Hematopoietic multipotent progenitor cell treated with erythropoietin and hydrocortisone succinate and interleukin-3 and kit ligand, for 17 days (in vitro differentiated cells): ENCODE measurements around the gene RTN4R.
A peak's percentile ranks its signal among the peaks of the same experiment; 100 is the strongest.
"Not testable (repeated sequence)": the region's sequence is repeated elsewhere in the genome, so short reads cannot be mapped to it uniquely, and the experiment has no call there.

Experiments
- DNase-seq: peaks from one replicate; pipeline ENCODE4 v3.0.0-alpha.2; 2015; ENCODE audit warnings: low spot score

Gene RTN4R

GRCh38 chr22:20268279-20269012, at the start of gene RTN4R:
Gene RTN4R (minus strand): TSS chr22:20268318. CDS start chr22:20268092, 226 bp downstream.
- peak; percentile 20 for DNase-seq

GRCh38 chr22:20317402-20318042, 49.4 kb upstream of the RTN4R start:
- not testable (repeated sequence) for DNase-seq

- DNase-seq: no peak
Measured at GRCh38 chr22:20316844-20317401, 48.8 kb upstream of the RTN4R start.

DNA sequence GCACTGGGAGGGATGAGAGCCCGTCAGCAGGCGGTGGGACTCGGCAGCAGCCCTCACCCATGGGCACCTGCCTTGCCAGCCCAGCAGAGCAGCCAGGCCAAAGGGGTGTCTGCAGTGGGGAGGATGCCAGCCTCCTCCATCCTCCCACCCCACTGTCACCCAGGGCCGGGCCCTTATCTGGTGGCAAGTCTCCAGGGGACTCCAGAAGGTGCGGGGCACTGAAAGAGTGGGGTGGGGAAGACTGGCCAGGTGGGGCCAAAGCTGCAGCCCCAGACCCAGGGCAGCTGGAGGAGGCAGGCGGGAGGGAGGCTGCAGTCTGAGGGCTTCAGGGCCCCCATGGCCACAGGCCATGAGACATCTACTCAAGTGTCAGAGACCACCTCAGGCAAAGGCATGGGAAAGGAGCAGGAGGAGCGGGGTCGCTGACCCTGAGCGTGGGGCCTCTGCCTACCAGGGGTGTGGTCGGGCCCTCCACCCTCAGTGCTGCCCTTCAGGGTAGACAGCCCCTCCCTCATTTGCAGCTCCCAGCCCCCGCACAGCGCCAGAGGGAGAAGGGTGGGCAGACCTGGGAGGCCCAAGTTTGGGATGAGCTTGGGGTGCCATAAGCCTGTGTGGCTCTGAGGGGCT, 48.2 kb upstream of the RTN4R start:
- no peak for DNase-seq

DNA sequence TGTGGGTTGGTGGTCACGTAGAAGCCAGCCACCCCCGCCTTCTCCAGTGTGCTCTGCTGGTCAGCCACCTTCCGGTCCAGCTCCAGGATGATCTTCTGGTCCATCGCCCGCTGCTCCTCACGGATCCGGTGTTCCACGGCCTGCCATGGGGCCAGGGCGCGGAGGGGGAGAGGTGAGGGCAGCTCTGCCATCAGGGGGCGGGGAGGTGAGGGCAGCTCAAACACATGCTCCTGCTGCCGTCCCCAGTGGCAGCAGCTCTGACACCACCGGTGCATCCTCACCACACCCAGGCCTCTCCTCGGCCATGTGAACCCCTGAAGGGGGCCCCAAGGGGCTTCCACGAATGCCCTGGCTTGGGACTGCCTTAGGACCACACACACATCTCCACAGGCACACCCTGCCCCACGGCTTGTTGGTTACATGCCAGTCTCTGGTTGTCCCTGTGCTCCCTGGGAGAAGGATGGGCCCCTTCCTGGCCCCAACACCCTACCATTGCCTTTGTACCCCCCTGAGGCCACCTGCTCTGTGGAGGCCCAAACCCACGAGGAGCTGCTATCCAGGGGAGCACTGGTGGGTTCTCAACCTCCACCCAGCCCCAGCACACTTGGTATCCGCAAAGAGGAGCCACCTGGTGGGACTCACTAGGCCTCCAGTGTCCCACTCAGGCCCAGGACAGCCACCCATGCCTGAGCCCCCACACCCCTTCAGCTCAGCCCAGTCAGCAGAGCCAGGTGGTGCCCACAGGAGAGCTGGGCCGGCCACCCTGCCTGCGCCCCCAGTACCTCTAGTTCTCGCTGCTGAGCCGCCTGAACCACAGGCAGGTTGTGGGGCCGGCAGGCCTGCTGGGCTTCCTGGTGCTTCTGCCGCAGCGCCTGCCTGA, 47.5 kb upstream of the RTN4R start:
- DNase-seq: no peak

DNA sequence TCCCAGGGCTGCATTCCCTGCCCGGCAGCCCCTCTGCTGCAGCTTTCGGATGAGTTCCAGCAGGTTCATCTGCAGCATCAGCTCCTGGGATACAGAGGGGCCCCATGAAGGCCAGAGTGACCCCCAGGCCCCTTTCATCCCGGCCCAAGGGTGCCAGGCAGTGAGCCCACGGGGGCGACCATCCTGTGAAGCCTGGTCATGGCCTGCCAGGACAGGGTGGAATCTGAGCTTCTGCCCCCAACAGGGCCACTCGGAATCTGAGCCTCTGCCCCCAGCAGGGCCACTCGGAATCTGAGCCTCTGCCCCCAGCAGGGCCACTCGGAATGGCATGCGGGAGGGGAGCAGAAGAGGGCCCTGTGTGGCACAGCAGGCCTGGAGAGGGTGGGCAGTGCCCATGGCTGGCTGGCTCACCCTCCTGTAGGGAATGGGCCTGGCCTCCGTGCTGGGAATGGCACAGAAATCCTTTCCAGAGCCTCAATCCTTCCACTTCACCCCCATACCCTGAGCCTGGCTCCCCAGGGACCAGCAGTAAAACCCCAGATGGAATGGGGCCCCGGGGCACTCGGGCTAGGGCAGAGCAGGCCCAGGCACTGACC, 46.7 kb upstream of the RTN4R start:
- not testable (repeated sequence) for DNase-seq

DNA sequence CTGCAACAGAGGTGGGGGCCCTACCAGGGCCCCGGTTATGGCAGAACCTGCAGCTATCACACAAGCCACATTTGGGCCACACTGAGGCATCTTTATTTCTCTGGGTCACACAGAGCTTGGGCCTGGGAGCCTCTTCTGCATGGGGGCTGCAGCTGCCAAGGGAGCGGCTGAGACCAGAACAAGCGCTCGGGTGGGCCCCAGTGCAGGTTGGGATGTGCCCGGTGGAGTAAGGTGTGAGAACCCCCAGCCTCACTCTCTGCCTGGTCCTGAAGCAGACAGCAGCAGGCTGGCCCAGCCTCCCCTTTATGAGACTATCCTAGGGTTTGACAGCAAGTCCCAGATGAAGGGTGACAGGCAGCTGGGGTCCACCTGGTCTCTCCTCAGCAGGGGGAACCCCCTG, 46.1 kb upstream of the RTN4R start:
- DNase-seq: not testable (repeated sequence)

DNA sequence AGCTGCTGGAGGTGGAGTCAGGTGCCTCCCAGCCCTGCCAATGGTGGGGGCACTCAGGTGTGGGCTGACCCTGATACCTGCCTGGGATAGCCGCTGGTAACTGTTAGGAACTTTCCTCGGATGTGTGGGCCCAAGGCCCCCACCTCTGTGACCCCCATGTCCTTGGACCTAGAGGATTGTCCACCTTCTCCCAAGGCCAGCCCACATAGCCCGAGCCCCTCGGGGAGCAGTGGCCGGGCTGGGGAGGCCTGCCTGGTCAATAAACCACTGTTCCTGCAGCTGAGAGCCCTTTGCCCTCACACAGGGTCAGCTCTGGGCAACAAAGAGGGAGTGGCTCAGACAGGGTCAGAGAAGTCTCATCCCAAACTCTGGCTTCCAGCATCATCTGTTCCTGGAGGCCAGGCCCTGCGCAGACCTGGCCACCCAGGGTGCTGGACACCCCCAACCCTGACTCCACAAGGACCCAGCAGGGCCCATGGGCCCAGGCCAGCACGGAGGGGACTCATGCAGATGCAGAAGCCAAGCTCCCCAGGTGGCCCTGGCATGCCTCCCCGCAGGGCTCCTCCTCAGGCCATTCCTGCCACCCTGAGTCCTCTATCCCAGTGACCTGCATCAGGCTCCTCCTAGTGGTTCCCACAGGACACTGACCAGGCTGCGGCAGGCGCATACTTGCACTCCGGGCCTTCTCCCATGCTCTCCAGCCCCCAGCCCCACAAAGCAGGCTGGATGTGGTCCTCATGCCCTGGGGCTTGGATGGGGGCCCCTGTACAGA, 45.4 kb upstream of the RTN4R start:
- DNase-seq: not testable (repeated sequence)

GRCh38 chr22:20312396-20313191, 44.5 kb upstream of the RTN4R start:
- no peak for DNase-seq

GRCh38 chr22:20311249-20312062, 43.3 kb upstream of the RTN4R start:
- not testable (repeated sequence) for DNase-seq

GRCh38 chr22:20310773-20311172, 42.7 kb upstream of the RTN4R start:
- DNase-seq: not testable (repeated sequence)

DNA sequence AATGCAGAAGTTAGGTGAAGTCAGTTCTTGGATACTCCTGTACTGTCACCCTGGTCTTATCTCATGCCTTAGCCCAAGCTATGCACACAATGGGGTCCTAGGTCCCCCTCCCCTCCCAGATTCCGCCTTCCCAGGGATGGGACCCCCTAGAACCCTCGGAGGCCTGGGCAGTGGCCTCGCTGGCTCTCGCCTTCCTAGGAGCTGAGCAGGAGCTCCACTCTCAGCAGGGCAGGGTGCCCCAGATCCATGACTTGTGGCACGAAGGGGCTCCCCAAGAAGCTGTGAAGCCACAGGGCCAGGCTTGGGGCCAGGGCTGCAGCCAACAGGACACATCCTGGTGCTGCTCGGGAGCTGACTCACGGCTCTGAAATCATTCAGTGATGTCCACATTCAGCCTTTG, 42.1 kb upstream of the RTN4R start:
- DNase-seq: not testable (repeated sequence)

GRCh38 chr22:20308806-20309650, 40.9 kb upstream of the RTN4R start:
- DNase-seq: not testable (repeated sequence)

GRCh38 chr22:20307448-20308447, 39.6 kb upstream of the RTN4R start:
- DNase-seq: not testable (repeated sequence)

DNA sequence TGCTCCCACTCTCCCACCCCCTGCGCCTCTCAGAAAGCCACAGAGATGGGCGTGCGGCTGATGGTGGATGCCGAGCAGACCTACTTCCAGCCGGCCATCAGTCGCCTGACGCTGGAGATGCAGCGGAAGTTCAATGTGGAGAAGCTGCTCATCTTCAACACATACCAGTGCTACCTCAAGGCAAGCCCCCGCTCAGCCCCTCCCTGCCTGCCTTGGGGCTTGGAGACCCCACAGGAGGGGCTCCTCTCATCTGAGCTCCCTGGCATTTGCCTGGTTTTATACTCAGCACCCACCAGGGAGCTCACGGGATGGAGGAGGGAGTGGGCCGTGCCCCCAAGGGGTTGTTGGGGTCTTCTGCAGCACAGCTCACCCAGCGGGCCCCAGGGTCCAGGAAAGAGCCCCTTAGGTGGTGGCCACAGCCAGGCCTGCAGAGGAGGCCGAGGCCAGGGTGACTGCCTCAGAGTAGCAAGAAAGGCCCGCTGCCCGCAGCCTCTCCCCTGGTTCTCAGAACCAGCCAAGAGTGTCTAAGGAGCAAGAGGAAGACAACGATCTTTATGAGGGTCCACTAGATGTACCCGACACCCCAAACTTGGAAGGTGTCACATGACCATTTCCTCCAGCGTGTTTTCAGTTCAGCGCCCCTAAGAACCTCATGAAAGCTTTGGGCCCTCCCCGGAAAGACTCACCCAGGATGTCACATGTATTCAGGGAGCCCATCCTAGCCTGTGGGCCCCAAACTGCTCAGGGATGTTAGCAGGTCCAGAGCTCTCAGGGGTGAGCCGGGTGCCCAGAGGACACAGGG, 38.7 kb upstream of the RTN4R start:
- not testable (repeated sequence) for DNase-seq
